Stimulated activated CD4-positive, alpha-beta T cell treated with anti-CD3 and anti-CD28 coated beads, Interleukin-4, amount 100 ng/mL, for 48 hours (primary cell): ENCODE results near the gene DOCK10.
"Not testable (repeated sequence)": the region's sequence is repeated elsewhere in the genome, so short reads cannot be mapped to it uniquely, and the experiment has no call there.

Experiments
- DNase-seq, 2 donors: peaks; one replicate each; pipeline ENCODE4 v3.0.0-alpha.2; 2020; ENCODE audit warnings: low read depth in 2 of 2

DOCK10 gene

DNA sequence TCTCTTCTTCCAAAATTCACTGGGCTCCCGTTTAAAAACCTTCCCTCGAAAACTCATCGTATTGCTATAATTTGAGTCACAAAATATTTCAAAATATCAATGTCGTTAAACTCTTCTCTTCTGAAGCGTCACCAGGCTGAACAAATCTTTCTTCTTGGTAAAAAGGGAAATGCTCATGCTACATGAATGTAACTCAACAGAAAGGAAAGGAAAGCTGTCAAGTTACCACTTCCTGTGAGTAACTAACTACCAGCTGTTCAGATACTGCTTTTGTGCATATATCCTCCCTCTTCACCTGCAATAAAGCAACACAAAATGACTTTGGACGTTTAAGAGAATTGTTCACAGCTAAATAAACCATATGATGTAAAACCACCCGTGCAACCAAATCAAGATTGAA is 95.4 kb downstream of the DOCK10 start:
- no peak for DNase-seq

DNA sequence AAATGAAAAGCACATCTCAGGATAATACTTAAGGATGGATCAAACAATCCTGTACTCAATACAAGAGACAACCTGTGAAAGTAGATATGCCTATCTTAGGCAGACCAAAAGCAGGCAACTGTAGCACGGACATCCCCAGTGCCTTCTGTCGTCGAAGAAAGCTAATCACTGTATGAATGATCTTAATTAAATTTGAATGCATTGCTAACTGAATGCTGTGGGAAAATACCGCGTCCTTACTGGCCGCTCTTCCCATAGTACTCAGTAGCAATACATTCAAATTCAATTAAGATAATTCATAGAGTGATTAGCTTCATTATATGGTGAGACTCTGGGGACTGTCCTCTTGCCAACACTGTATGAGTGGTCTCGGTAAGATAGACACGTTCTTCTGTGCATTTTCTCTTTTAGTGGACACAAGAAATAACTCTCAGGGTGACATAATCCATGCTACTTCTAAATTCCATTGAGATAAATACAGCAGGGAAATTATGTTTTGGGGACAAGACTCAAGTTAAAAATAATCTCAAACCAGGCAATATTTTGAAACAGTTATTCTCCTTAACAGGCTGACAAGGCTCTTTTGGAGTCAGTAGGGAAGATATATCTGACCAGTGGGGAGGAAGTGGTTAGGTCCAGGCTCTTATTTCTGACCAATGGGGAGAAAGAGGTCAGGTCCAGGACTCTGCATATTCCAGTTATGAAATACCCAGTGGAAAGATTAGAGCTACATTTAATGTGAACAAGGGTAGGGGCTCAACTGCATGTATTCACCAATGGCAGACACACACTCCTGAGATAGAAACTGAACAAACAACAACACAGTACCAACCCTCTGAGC is 97.3 kb downstream of the DOCK10 start:
- DNase-seq = no peak

DNA sequence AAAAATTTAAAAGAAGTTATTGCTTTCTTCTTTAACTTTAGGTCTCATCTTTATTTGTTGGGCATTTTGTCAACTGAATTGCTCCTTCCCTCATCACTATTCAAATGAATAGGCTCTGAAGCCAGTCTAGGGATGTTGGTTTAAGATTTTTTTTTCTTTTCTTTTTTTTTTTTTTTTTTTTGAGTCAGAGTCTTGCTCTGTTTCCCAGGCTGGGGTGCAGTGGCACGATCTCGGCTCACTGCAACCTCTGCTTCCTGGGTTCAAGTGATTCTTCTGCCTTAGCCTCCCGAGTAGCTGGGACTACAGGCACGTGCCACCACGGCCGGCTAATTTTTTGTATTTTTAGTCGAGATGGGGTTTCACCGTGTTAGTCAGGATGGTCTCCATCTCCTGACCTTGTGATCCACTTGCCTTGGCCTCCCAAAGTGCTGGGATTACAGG is 98.6 kb downstream of the DOCK10 start:
- DNase-seq = not testable (repeated sequence)

DNA sequence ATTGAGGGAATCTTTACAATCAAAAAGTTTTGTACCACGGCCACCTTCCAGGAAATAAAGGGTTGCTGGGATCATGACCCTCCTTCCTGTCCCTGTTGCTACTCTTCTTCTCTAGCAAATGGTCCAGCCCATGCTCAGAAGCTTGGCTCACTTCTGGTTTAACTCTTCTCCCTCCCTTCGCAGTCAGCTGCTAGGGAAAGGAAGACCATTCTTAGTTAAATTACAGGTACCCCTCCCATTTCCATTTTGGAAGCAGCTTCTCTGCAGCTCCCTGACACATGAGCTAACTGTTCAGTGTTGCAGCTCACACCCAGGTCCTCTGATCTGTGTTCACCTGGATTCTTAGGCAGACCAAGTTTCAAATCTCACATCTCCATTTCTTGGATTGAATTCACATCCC is 100.3 kb downstream of the DOCK10 start:
- DNase-seq = no peak

- no peak for DNase-seq
Measured at GRCh38 chr2:224940618-224941017, 101.7 kb downstream of the DOCK10 start.

- DNase-seq = no peak
Measured at GRCh38 chr2:224938651-224939182, 103.6 kb downstream of the DOCK10 start.

- DNase-seq = no peak
Measured at GRCh38 chr2:224937887-224938286, 104.4 kb downstream of the DOCK10 start.

- DNase-seq = no peak
Measured at GRCh38 chr2:224934526-224935188, 107.6 kb downstream of the DOCK10 start.

DNA sequence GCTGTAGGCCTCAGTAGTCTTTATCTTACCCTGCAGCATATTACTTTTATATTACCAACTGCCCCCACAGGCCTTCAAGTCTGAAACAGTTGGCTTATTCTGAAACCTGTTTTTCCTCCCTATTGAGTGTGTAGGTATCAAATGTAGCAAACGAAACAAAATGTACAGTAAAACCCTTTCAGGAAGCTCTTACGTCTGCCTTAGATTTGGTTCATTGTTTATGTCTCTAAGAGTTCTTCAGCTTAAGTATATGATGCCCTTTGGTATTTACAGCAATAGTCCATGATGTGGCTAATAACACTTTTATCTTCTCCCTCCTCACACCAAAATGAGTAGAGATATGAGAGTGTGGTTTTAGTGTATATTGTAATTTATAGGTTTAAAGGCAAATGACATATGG is 108.8 kb downstream of the DOCK10 start:
- DNase-seq = no peak

GRCh38 chr2:224932522-224932921 is 109.7 kb downstream of the DOCK10 start:
- no peak for DNase-seq

GRCh38 chr2:224931956-224932355 is 110.3 kb downstream of the DOCK10 start:
- no peak for DNase-seq

DNA sequence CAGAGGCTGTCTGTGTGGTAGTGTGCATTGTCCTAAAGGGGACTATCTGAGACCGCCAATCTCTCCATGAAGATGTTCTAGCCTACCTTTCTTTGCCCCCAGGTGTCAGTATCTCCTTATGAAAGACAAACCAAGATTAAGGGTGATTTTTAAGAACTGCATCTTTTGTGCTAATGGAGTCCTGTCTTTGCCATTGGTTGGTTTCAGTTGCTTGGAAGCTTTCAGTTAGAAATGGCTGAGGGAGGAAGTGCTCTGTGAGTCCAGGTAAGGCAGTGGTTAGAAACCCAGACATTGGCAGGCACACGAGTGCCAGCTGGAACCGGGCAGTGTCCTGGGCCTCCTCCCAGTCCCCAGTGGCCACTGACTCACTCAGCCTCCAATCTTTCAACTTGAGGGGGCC is 111.3 kb downstream of the DOCK10 start:
- DNase-seq = no peak

DNA sequence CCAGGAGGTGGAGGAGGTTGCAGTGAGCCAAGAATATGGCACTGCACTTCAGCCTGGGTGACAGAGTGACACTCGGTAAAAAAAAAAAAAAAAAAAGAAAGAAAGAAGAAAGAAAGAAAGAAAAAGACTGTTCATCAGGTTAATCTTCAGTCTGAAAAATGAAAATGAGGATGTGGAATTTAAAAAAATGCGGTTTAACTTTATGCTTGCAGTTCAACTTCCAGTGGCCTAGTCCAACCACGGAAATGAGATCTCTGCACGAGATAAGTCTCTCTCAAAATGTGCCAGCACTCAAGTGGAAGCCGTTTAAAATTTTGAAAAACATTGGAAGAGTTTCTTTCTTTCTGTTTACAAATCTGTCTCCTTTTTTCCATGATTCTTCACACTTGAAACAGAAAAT is 112.1 kb downstream of the DOCK10 start:
- no peak for DNase-seq

DNA sequence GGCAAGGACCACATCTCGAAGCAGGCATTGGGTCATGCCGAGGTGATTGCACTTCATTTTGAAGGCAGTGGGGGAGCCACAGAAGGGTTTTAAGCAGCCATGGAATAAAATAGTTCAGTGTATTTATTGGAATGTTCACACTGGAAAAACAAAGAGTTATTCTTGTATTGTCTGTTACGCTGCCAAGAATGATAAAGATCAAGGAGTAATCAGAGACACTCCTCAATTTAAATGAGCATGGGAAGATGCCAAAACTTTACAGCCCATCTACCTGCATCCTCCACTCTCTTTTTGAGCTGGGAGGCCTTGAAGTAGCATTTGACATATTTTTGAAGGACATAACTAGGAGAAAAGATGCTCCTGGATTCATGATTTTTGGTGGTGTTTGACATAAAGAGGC is 112.8 kb downstream of the DOCK10 start:
- no peak for DNase-seq

GRCh38 chr2:224927646-224928173 is 114.6 kb downstream of the DOCK10 start:
- DNase-seq = peak in 1 of 2 donors; percentile 52

DNA sequence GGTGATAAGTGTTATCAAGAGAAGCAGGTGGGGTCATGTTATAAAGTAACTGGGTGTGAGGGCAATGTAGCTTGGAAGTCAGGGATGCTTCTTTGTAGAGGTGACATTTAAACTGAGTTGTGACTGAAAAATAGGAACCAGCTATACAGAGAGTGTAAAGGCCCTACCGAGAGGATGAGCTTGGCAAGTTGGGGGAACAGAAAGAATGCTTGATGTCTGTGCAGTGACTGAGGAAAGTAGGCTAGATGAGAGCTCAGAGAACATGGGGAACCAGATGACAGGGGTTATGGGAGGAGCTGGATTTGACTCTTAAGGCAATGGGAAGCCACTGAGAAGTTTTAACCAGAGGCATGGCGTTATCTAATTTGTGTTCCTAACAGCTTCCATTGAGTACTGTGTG is 115.3 kb downstream of the DOCK10 start:
- DNase-seq = no peak

DNA sequence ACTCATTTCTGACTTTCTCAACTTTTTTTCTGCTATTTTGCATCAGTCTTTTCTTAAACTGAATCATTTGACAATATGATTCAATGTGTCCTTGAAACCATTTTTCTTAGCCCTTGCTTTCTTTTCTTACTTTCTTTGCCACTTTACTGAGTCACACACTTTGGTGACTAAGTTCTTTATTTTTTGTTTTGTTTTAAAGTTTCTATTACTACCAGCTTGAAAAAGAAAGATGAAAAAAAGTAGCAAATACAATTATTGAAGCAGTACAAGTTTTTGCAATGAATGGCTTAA is 116.5 kb downstream of the DOCK10 start:
- no peak for DNase-seq

DNA sequence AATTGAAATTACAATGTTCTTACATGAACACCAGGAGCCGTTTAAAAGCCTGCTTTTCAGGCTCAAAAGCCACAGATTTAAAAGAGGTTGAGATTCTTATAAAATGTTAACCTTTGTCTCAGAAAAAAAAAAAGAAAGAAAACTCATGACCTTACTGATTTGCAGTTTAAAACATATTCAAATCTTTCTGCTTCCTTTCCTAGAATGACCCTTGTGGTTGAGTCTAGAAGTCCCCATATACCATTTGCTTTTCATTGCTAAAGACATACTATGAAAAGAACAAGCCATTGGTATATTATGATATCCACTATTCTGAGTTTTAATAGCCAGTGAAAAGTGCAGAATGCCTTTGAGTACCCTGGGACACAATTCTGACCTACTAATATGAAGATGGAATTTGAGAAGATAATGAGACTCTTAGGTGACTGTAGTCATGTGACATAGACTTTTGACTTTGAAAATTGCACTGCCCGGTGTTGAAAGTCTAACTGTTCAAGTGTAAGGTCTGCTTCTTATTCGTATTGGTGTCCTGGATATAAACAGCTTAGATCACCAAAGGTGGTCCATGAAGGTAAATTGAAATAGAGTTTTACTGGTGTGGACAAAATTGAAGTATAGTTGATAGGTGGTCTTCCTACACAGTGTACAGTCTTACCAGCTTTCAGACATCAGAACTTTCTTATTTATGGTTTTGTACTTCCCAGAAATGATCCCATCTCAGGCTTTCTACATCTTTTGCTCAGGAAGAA is 117.0 kb downstream of the DOCK10 start:
- DNase-seq = no peak

DNA sequence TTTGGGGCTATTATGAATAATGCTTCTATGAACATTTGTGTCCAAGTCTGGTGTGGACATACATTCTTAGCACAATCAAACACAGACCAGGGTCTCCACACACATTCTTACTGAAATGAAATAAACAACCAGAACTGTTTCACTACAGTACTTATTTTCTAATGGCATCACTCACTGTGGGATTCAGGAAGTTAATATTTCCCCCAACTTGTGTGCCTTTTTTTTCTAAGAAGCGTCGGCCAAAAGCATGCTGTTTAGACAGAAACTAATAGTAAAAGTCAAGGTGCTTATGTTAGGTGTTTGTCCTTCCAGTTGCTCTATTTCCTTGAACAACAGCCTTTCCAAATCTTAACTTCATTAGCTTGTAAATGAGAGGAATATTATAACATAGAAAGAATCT is 117.6 kb downstream of the DOCK10 start:
- no peak for DNase-seq

DNA sequence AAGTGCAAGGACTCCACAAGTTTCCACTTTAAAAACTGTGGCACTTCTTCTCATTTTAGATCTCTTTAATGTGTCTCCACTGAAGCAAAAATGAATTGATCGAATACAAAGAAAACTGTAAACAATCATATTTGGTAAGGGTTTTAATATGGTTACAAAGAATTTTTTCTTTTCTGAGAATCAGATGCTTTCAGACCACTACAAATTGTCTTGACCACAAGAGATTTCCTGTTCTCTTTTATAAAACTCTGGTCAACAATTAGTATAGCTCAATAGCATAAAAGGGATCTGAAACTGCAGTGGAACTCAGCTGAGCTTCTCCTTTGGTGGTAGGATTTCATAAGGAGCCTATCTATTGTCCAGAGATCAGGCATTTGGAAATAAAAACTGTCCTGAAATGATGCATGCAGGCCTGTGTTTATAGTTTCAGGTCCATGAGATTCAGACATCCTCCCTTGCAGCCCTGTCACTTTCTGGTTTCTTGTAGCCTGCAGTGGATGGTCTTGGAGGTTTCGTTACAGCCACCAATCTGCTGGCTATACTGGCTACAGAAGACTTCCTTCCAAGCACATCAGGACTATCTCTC is 120.0 kb downstream of the DOCK10 start:
- no peak for DNase-seq

DNA sequence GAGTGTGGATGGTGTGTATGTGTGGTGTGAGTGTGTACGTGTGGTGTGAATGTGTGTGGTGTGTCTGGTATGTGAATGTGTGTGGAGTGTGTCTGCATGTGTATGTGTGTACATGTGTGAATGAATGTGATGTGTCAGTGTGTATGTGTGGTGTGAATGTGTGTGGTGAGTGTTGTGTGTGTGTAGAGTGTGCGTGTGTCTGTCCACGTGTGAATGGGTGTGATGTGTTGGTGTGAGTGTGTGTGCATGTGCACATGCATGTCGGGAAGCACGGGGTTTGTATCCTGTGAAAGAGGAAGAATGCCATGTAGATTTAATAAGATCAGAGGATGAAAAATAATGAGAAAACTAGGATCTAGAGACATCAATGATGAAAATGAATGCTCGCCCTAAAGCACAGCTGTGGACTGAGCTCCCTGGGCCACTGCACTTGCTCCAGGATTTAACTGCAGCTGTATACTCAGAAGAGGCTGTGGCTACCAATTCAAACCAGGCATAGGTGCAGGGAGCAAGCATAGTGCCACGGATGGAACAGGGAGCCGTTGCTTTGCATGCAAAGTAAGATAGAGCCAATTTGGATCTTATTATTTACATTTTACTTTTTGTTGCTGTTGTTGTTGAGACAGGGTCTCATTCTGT is 122.7 kb downstream of the DOCK10 start:
- no peak for DNase-seq
